NCI-H524 (cell line): ENCODE data around the gene C10orf90.

Experiments used
- DNase-seq, 2 experiments: peaks; one replicate each; lab custom pipeline; 2025; lab: John Stamatoyannopoulos, UW

The C10orf90 gene

GRCh38 chr10:126674741-126675515 lies 4.4 kb upstream of the C10orf90 start:
- DNase-seq = peak; percentile 27 to 88

GRCh38 chr10:126673565-126673964 lies 3.1 kb upstream of the C10orf90 start:
- DNase-seq = peak; percentile 40 to 67

GRCh38 chr10:126671402-126671975 lies 996 bp upstream of the C10orf90 start:
- DNase-seq = no peak

- no peak for DNase-seq
Observed at GRCh38 chr10:126670895-126671261, 385 bp upstream of the C10orf90 start.

- DNase-seq = no peak
Observed at GRCh38 chr10:126669168-126669567, 1.3 kb downstream of the C10orf90 start.

GRCh38 chr10:126668505-126668904 lies 2.0 kb downstream of the C10orf90 start:
- no peak for DNase-seq

- no peak for DNase-seq
Observed at GRCh38 chr10:126667568-126667967, 2.9 kb downstream of the C10orf90 start.

GRCh38 chr10:126665207-126665606 lies 5.3 kb downstream of the C10orf90 start:
- no peak for DNase-seq

GRCh38 chr10:126663880-126664279 lies 6.6 kb downstream of the C10orf90 start:
- no peak for DNase-seq

GRCh38 chr10:126663328-126663727 lies 7.2 kb downstream of the C10orf90 start:
- DNase-seq = no peak

- DNase-seq = no peak
Observed at GRCh38 chr10:126661841-126662515, 8.5 kb downstream of the C10orf90 start.

- no peak for DNase-seq
Observed at GRCh38 chr10:126661356-126661755, 9.1 kb downstream of the C10orf90 start.

GRCh38 chr10:126659750-126660149 lies 10.7 kb downstream of the C10orf90 start:
- DNase-seq = no peak

GRCh38 chr10:126658928-126659327 lies 11.6 kb downstream of the C10orf90 start:
- no peak for DNase-seq

GRCh38 chr10:126654579-126654978 lies 15.9 kb downstream of the C10orf90 start:
- no peak for DNase-seq

- DNase-seq = no peak
Observed at GRCh38 chr10:126651467-126651866, 19.0 kb downstream of the C10orf90 start.

- DNase-seq = no peak
Observed at GRCh38 chr10:126650161-126650560, 20.3 kb downstream of the C10orf90 start.

GRCh38 chr10:126647116-126647515 lies 23.4 kb downstream of the C10orf90 start:
- no peak for DNase-seq

GRCh38 chr10:126646110-126646509 lies 24.4 kb downstream of the C10orf90 start:
- DNase-seq = no peak

- DNase-seq = no peak
Observed at GRCh38 chr10:126640401-126640800, 30.1 kb downstream of the C10orf90 start.

- no peak for DNase-seq
Observed at GRCh38 chr10:126639084-126639483, 31.4 kb downstream of the C10orf90 start.

GRCh38 chr10:126638542-126638941 lies 32.0 kb downstream of the C10orf90 start:
- DNase-seq = no peak

- no peak for DNase-seq
Observed at GRCh38 chr10:126637501-126637900, 33.0 kb downstream of the C10orf90 start.
